Measurements from ENCODE around the gene FAHD1.
A peak's percentile ranks its signal among the peaks of the same experiment; 100 is the strongest.
"Not testable (repeated sequence)": the region's sequence is repeated elsewhere in the genome, so short reads cannot be mapped to it uniquely, and the experiment has no call there.

Gene FAHD1

GRCh38 chr16:1857433-1858097 is 30.6 kb downstream of the FAHD1 start:
- no peak for FAIRE-seq

GRCh38 chr16:1858189-1858865 is 31.3 kb downstream of the FAHD1 start:
- no peak for FAIRE-seq

DNA sequence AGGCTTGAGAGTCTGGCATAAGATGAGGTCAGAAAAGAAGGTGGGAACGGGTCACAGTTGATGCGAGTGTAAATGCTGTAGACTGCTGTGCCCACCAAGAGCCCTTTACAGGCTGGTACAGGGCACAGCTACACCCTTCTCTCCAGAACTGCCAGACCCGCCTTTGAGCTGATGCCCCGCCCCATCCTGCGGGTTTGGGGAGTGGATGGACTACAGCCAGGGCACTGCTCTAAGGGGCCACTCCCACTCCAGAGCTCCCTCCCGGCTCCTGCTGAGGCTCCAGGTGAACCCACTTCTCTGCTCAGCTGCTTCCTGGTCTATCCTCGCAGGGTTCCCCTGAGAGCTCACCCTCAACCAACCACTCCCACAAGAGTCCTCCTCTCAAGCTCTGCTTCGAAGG is 32.6 kb downstream of the FAHD1 start:
- no peak for FAIRE-seq

DNA sequence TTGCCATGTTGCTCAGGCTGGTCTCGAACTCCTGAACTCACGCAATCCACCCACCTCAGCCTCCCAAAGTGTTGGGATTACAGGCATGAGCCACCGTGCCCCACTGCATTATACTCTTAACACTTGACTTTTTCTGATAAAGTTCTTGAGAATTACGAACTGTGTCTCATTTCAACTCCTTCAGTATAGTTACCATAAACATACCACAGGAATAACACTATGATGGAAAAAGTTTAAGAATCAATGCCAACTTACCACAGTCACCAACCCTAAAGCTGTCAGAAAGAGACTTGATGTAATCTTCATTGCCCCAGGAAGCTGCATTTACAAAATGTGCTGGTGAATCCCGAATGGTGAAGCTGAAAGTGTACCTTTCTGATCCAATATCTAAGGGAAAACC is 34.7 kb downstream of the FAHD1 start:
- FAIRE-seq, result no peak

DNA sequence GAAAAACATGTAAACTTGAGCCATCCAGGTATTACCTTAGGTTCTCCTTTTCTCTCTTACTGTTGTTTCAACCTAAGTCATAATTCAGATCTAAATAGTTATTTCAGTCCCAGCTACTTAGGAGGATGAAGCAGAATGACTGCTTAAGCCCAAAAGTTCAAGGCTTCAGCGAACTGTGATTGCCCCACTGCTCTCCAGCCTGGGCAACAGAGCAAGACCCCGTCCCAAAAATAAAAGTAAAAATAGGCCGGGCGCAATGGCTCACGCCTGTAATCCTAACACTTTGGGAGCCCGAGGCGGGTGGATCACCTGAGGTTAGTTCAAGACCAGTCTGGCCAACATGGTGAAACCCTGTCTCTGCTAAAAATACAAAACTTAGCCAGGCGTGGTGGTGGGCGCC is 35.4 kb downstream of the FAHD1 start:
- no peak for FAIRE-seq

GRCh38 chr16:1863681-1864460 is 36.9 kb downstream of the FAHD1 start:
- FAIRE-seq, result peak; percentile 78

- FAIRE-seq, result peak; percentile 63
These were observed 39.1 kb downstream of the FAHD1 start for GRCh38 chr16:1865902-1866690.

DNA sequence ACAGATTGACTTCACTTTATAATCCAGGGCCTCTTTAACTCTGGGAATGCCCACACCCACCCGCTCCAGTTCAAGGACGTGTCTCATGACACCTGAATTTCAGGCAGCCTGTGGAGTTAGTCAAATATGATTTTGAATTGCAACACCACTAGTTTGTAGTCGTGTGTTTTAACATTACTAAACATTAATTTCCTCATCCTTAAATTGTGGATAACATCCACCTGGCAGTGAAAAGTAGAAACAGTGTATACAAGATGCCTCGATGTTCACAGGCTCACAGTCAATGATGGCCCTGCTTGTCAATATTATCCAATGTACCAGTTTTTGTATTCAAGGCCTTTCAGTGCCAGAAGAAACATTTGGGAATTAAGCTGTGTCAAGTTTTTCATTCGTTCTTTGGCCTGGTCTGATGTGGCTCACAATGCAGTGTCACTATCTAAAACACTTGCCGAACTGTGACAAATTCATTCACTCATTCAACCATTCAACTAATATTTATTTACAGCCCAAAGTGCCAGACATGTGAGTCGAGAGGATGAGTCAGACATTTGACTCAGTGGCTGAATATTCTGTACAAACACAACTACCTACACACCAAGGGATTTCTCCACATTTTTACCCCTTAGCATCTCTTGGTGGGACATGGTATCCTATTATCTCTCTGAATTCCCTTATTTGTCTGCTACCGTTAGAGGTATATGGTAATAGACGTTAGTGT is 43.5 kb downstream of the FAHD1 start:
- no peak for FAIRE-seq

GRCh38 chr16:1871974-1872635 is 45.1 kb downstream of the FAHD1 start, which contains the start of gene MEIOB:
MEIOB (minus strand) TSS chr16:1872164; CDS start chr16:1868175, 3,989 bp downstream.
- FAIRE-seq, result no peak

DNA sequence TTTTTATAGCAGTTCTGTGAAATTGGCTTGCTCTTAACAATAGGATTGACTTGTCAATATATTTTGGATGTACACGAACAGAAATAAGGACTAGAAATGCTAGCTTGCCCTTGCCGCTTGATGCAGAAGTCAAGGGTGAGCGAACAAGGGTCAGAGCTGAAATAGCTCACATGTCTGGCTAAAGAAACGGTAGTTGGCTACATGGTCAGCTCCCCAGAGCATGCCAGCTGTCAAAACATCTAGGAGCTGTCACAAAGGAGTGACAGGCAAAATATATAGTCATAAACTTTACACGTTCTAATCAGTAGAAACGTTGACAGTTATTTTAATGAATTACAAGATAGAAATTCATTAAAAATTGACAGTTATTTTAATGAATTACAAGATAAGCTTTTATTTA is 47.8 kb downstream of the FAHD1 start:
- no peak for FAIRE-seq

- FAIRE-seq, result not testable (repeated sequence)
These were observed 49.1 kb downstream of the FAHD1 start for GRCh38 chr16:1876066-1876465.

DNA sequence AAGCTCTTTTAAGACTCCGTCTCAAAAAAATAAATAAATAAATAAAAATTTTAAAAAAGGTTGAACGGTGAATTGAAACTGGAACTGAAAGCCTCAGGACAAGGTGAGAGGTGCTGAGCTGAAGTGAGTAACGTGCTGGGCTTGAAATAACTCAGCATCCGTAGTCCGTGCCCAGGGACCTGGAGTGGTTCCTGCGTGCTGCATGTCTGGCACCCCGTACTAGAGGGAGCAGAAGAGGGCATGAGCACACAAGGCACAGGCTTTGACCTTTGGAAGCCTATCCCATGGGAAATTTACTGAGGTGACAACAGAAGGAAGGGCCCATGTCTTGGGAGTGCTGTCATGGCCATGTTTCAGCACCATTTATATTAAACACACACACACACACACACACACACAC is 49.5 kb downstream of the FAHD1 start:
- no peak for FAIRE-seq

GRCh38 chr16:1877089-1877488 is 50.1 kb downstream of the FAHD1 start:
- no peak for FAIRE-seq

- no peak for FAIRE-seq
These were observed 50.8 kb downstream of the FAHD1 start for GRCh38 chr16:1877804-1878203.

- FAIRE-seq, result no peak
These were observed 51.2 kb downstream of the FAHD1 start for GRCh38 chr16:1878256-1878655.

Measured in G401.6 (cell line).